SK-N-SH (cell line): ENCODE results near the gene PLAAT1. TPM values are rescaled to one million over a fixed set of nuclear protein-coding genes. Genes with fewer than 3 reads are reported as not detected.

Experiments
- CTCF ChIA-PET: fragments of 300-600, 350-600 bp; formaldehyde crosslinking; extraction: SDS; loops from one replicate; lab custom pipeline; 2021; lab: Yijun Ruan, JAX
- POLR2A ChIA-PET: fragments of 350-600 bp; sonication (Branson Sonifier 250); formaldehyde crosslinking; extraction: SDS; loops from one replicate; lab custom pipeline; 2020; ENCODE audit warnings: antibody characterized with exemption, inconsistent platforms; lab: Yijun Ruan, JAX
- DNase-seq: peaks from one replicate; pipeline ENCODE4 v3.0.0; 2012
- H2AFZ ChIP-seq: fragments of 200-600 bp; sonication (generic); 2 replicates; pipeline ENCODE4 v1.8.1; 2016; ENCODE audit warnings: antibody characterized with exemption, mild to moderate bottlenecking, low read depth
- H3F3A ChIP-seq: fragments of 200-600 bp; sonication (generic); replicated peaks from 2 replicates; pipeline ENCODE3; 2016; ENCODE audit warnings: antibody characterized with exemption, mild to moderate bottlenecking; ENCODE audit not compliant: insufficient read depth
- H3K27ac ChIP-seq, 2 experiments: fragments of 200-500 bp in 1 of 2; fragments of 200-600 bp in 1 of 2; sonication (Bioruptor generic) in 1 of 2; sonication (generic), shearing (Covaris generic) in 1 of 2; 2 replicates each; pipeline versions ENCODE4 v1.5.1 to v1.6.1; 2014 to 2016; ENCODE audit warnings: low read depth in 2 of 2, inconsistent platforms in 1 of 2, low read length in 1 of 2, mild to moderate bottlenecking in 1 of 2, mixed read lengths in 1 of 2
- H3K27me3 ChIP-seq: fragments of 200-600 bp; sonication (generic), shearing (Covaris generic); 2 replicates; pipeline ENCODE4 v1.6.1; 2016; ENCODE audit warnings: mixed run types; ENCODE audit not compliant: insufficient read depth
- H3K36me3 ChIP-seq, 2 experiments: fragments of 200-500 bp in 1 of 2; fragments of 200-600 bp in 1 of 2; sonication (Bioruptor generic) in 1 of 2; sonication (generic) in 1 of 2; replicated peaks in 1 of 2; 2 replicates each; pipeline versions ENCODE3 to v1.5.1; 2014 to 2016; ENCODE audit warnings: low read length in 1 of 2, mild to moderate bottlenecking in 1 of 2; ENCODE audit not compliant: insufficient read depth in 2 of 2, control insufficient read depth in 1 of 2
- H3K4me1 ChIP-seq, 2 experiments: fragments of 200-500 bp in 1 of 2; fragments of 200-600 bp in 1 of 2; sonication (Bioruptor generic) in 1 of 2; sonication (generic), shearing (Covaris generic) in 1 of 2; 2 replicates each; pipeline versions ENCODE4 v1.5.1 to v1.6.1; 2014 to 2016; ENCODE audit warnings: low read depth in 1 of 2, low read length in 1 of 2, mixed run types in 1 of 2; ENCODE audit not compliant: insufficient read depth in 2 of 2, control insufficient read depth in 1 of 2
- H3K4me2 ChIP-seq: fragments of 200-600 bp; sonication (generic), shearing (Covaris generic); 2 replicates; pipeline ENCODE4 v1.6.1; 2017; ENCODE audit warnings: mixed run types
- H3K4me3 ChIP-seq, 2 experiments: fragments of 200-500 bp in 1 of 2; fragments of 200-600 bp in 1 of 2; sonication (Bioruptor generic) in 1 of 2; sonication (generic), shearing (Covaris generic) in 1 of 2; 2 replicates each; pipeline versions ENCODE4 v1.5.1 to v1.8.1; 2014 to 2016; ENCODE audit warnings: low read depth in 2 of 2, inconsistent platforms in 1 of 2, low read length in 1 of 2, mild to moderate bottlenecking in 1 of 2, mixed read lengths in 1 of 2, moderate library complexity in 1 of 2
- H3K79me2 ChIP-seq: fragments of 200-600 bp; sonication (generic); 2 replicates; pipeline ENCODE4 v1.8.1; 2017; ENCODE audit warnings: mild to moderate bottlenecking; ENCODE audit not compliant: insufficient read depth
- H3K9ac ChIP-seq: fragments of 200-600 bp; sonication (generic); 2 replicates; pipeline ENCODE4 v1.6.1; 2017; ENCODE audit warnings: mixed run types
- H3K9me2 ChIP-seq: fragments of 200-600 bp; sonication (generic); 2 replicates; pipeline ENCODE4 v1.6.1; 2017; ENCODE audit warnings: mixed run types
- H3K9me3 ChIP-seq: fragments of 200-600 bp; sonication (generic); 2 replicates; pipeline ENCODE4 v1.6.1; 2017; ENCODE audit warnings: mixed run types, mild to moderate bottlenecking, moderate library complexity
- H4K20me1 ChIP-seq: fragments of 200-600 bp; sonication (generic); 2 replicates; pipeline ENCODE4 v1.6.1; 2017; ENCODE audit warnings: mild to moderate bottlenecking, mixed run types; ENCODE audit not compliant: insufficient read depth
- ELF1 ChIP-seq: IDR thresholded peaks from 2 replicates; pipeline ENCODE4 v1.4.0; 2012
- FOSL2 ChIP-seq: IDR thresholded peaks from 2 replicates; pipeline ENCODE4 v1.4.0; 2012; ENCODE audit warnings: low read depth, mild to moderate bottlenecking, moderate library complexity, borderline replicate concordance
- FOXJ3 ChIP-seq: sonication (generic); formaldehyde crosslinking; IDR thresholded peaks from 2 replicates; pipeline ENCODE4 v1.5.1; 2020; ENCODE audit warnings: mild to moderate bottlenecking, missing genetic modification reagents
- GATA2 ChIP-seq: sonication (generic); formaldehyde crosslinking; IDR thresholded peaks from 2 replicates; pipeline ENCODE4 v1.5.0; 2020; ENCODE audit warnings: mild to moderate bottlenecking, missing genetic modification reagents
- NRF1 ChIP-seq: IDR thresholded peaks from 2 replicates; pipeline ENCODE4 v1.6.1; 2012; ENCODE audit warnings: low read depth, mild to moderate bottlenecking, low read length
- POLR2AphosphoS5 ChIP-seq: IDR thresholded peaks from 2 replicates; pipeline ENCODE4 v1.6.1; 2012; ENCODE audit warnings: low read depth, low read length
- TAF1 ChIP-seq: IDR thresholded peaks from 2 replicates; pipeline ENCODE4 v1.6.1; 2012; ENCODE audit warnings: low read depth, mild to moderate bottlenecking, low read length, moderate library complexity, borderline replicate concordance
- TEAD4 ChIP-seq: IDR thresholded peaks from 2 replicates; pipeline ENCODE4 v1.4.0; 2012; ENCODE audit warnings: mild to moderate bottlenecking, borderline replicate concordance; ENCODE audit not compliant: insufficient read depth
- YY1 ChIP-seq: IDR thresholded peaks from 2 replicates; pipeline ENCODE4 v1.4.0; 2012; ENCODE audit warnings: low read depth, mild to moderate bottlenecking
- WGBS: methylation state at CpG from one replicate; pipeline ENCODE4 v1.1.6; 2017; ENCODE audit warnings: low lambda C conversion rate; 5-methylcytosine and 5-hydroxymethylcytosine counted together
- polyA plus RNA-seq, 3 experiments: library from polyadenylated mRNA; depleted of rRNA; stranded (reverse); fragments of >200 nt; gene quantifications; 2 replicates each; pipeline ENCODE4 v1.2.3, GENCODE V29; 2012
- TF ChIP-seq, protein P1 (sequence below): IDR thresholded peaks from 2 replicates; pipeline ENCODE4; 2012
- TF ChIP-seq, protein P2 (sequence below): IDR thresholded peaks from 2 replicates; pipeline ENCODE4 v1.4.0; 2012; ENCODE audit warnings: low read depth, borderline replicate concordance
- TF ChIP-seq, protein P3 (sequence below): IDR thresholded peaks from 2 replicates; pipeline ENCODE4 v1.4.0; 2012; ENCODE audit warnings: low read depth, borderline replicate concordance
- TF ChIP-seq, protein P4 (sequence below): IDR thresholded peaks from 2 replicates; pipeline ENCODE4 v1.6.1; 2012; ENCODE audit warnings: mild to moderate bottlenecking, low read depth, low read length, moderate library complexity

The PLAAT1 gene
- polyA plus RNA-seq, 1 of the 3 experiments (the other 2 are of a cell fraction), result 1.6 TPM

DNA sequence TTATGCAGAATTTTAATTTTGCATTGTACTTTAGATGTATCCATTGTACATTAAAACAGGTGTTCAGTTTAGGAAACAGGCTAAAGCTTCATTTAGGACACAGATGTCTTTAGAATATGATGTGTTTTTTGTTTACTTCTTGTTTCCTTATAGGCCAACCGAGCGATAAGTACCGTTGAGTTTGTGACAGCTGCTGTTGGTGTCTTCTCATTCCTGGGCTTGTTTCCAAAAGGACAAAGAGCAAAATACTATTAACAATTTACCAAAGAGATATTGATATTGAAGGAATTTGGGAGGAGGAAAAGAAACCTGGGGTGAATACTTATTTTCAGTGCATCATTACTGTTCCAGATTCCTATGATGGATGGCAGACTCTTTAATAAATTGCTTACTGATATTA is 29.4 kb downstream of the PLAAT1 start:
- Histone ChIP-seq H3K36me3 (no peaks in the 10 kb centered on the region), H3K27ac (no peak overlapping the region), H3K9me3 (no peaks in the 10 kb centered on the region), H3K9ac (no peak overlapping the region), H3K79me2 (no peaks in the 10 kb centered on the region), H3K27me3 (no peaks in the 10 kb centered on the region), H3K4me3 (no peak overlapping the region), H3K9me2 (no peaks in the 10 kb centered on the region), H3K4me2 (no peak overlapping the region), H4K20me1 (no peaks in the 10 kb centered on the region), H2AFZ (no peak overlapping the region), H3F3A (no peaks in the 10 kb centered on the region), H3K4me1 (no peaks in the 10 kb centered on the region)
- no peak for DNase-seq
- TF ChIP-seq, protein P1, sequence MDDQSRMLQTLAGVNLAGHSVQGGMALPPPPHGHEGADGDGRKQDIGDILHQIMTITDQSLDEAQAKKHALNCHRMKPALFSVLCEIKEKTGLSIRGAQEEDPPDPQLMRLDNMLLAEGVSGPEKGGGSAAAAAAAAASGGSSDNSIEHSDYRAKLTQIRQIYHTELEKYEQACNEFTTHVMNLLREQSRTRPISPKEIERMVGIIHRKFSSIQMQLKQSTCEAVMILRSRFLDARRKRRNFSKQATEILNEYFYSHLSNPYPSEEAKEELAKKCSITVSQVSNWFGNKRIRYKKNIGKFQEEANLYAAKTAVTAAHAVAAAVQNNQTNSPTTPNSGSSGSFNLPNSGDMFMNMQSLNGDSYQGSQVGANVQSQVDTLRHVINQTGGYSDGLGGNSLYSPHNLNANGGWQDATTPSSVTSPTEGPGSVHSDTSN, result no peak
- no peak for TF ChIP-seq POLR2AphosphoS5
- TF ChIP-seq TAF1, result no peak
- no peak for TF ChIP-seq FOXJ3 (CRISPR knock-in tag)
- no peak for TF ChIP-seq FOSL2
- ChIA-PET POLR2A (no interaction called here), CTCF (interaction anchor here (0.5 kb wide), 1 partner anchor 12 kb away, joined by 3 read pairs; no protein-coding TSS in a partner anchor)
- WGBS, result 34% methylated on average over 3 of the region's 3 CpGs

DNA sequence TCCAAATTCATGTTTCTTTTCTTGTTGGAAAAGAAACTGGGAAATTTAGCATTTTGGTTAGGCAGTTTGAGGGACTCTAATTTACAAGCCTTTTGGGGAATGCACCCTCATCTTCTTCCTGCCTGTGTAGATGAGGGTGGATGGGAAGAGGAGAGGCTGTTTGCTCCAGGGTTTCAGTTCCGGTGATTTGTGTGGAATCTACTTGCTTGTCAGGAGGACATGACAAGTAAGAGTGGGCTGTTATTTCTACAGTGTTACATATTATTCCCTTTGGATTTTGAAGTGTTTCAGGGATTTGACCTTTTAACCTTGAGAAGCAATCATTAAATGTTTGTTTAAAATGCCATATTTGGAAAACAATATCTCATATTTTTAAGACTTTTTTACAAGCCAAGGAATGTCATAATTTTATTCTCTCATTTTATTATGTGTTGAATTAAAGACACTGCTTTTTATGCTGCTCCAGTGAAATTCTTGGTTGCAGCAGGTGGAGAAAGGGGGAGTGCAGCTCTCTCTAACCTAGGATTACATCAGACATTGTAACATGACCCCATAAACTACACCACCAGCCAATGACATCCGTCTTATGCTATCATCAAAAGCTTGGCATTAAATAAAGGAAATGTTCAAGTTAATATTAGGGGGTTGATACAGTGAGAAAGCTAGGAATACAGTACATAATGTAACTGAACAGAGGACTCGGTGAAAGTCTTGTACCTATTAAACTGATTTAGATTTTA is 30.2 kb downstream of the PLAAT1 start:
- Histone ChIP-seq H2AFZ (no peak overlapping the region), H3K9me3 (no peaks in the 10 kb centered on the region), H3F3A (no peaks in the 10 kb centered on the region), H3K9ac (no peak overlapping the region), H3K4me1 (no peaks in the 10 kb centered on the region), H3K79me2 (no peaks in the 10 kb centered on the region), H4K20me1 (no peaks in the 10 kb centered on the region), H3K27ac (no peak overlapping the region), H3K36me3 (no peaks in the 10 kb centered on the region), H3K4me3 (no peak overlapping the region), H3K27me3 (no peaks in the 10 kb centered on the region), H3K9me2 (no peaks in the 10 kb centered on the region), H3K4me2 (no peak overlapping the region)
- ChIA-PET POLR2A (no interaction called here), CTCF (no interaction called here)
- TF ChIP-seq FOSL2, result no peak
- WGBS, result 28% methylated on average over 3 of the region's 3 CpGs
- no peak for DNase-seq

DNA sequence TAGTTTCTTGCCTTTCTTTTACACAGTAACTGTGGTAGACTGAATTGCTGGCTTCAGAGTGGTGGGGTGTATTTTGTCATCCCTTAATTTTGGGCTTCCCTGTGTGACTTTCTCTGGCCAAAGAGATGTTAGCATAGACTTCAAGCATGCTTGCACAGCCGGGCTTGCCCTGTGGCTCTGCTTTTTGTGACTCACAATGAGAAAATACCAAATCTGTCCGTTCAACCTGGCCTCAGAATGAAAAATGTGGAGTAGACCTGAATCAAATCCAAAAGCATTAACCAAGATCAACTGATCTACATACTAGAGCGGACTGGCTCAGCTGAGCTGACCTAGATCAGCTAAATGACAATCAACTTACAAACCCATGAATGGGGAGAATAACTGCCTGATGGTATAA is 51.4 kb downstream of the PLAAT1 start:
- H3F3A ChIP-seq, result no peaks in the 10 kb centered on the region
- H3K27me3 ChIP-seq, result no peaks in the 10 kb centered on the region; the same call in 1 of the 2 replicates
- no peak overlapping the region for H3K4me2 ChIP-seq
- H2AFZ ChIP-seq, result no peak overlapping the region
- no peaks in the 10 kb centered on the region for H3K9me3 ChIP-seq
- 3% methylated on average over 3 of the region's 3 CpGs for WGBS
- H3K36me3 ChIP-seq, result no peaks in the 10 kb centered on the region
- H3K4me3 ChIP-seq, result no peak overlapping the region
- H3K79me2 ChIP-seq, result no peaks in the 10 kb centered on the region
- no peaks in the 10 kb centered on the region for H4K20me1 ChIP-seq
- CTCF ChIA-PET, result no interaction called here
- POLR2A ChIA-PET, result no interaction called here
- H3K27ac ChIP-seq, result no peak overlapping the region
- no peak overlapping the region for H3K9ac ChIP-seq
- H3K9me2 ChIP-seq, result no peaks in the 10 kb centered on the region
- H3K4me1 ChIP-seq, result no peaks in the 10 kb centered on the region
- no peak for DNase-seq
- TF ChIP-seq, protein P2, sequence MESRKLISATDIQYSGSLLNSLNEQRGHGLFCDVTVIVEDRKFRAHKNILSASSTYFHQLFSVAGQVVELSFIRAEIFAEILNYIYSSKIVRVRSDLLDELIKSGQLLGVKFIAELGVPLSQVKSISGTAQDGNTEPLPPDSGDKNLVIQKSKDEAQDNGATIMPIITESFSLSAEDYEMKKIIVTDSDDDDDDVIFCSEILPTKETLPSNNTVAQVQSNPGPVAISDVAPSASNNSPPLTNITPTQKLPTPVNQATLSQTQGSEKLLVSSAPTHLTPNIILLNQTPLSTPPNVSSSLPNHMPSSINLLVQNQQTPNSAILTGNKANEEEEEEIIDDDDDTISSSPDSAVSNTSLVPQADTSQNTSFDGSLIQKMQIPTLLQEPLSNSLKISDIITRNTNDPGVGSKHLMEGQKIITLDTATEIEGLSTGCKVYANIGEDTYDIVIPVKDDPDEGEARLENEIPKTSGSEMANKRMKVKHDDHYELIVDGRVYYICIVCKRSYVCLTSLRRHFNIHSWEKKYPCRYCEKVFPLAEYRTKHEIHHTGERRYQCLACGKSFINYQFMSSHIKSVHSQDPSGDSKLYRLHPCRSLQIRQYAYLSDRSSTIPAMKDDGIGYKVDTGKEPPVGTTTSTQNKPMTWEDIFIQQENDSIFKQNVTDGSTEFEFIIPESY, result no peak
- TF ChIP-seq FOXJ3 (CRISPR knock-in tag) (no peak), YY1 (no peak), ELF1 (no peak), POLR2AphosphoS5 (no peak), TAF1 (no peak), NRF1 (no peak), GATA2 (no peak), TEAD4 (no peak)
- TF ChIP-seq, protein P3, sequence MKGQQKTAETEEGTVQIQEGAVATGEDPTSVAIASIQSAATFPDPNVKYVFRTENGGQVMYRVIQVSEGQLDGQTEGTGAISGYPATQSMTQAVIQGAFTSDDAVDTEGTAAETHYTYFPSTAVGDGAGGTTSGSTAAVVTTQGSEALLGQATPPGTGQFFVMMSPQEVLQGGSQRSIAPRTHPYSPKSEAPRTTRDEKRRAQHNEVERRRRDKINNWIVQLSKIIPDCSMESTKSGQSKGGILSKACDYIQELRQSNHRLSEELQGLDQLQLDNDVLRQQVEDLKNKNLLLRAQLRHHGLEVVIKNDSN, result no peak
- TF ChIP-seq, protein P4, sequence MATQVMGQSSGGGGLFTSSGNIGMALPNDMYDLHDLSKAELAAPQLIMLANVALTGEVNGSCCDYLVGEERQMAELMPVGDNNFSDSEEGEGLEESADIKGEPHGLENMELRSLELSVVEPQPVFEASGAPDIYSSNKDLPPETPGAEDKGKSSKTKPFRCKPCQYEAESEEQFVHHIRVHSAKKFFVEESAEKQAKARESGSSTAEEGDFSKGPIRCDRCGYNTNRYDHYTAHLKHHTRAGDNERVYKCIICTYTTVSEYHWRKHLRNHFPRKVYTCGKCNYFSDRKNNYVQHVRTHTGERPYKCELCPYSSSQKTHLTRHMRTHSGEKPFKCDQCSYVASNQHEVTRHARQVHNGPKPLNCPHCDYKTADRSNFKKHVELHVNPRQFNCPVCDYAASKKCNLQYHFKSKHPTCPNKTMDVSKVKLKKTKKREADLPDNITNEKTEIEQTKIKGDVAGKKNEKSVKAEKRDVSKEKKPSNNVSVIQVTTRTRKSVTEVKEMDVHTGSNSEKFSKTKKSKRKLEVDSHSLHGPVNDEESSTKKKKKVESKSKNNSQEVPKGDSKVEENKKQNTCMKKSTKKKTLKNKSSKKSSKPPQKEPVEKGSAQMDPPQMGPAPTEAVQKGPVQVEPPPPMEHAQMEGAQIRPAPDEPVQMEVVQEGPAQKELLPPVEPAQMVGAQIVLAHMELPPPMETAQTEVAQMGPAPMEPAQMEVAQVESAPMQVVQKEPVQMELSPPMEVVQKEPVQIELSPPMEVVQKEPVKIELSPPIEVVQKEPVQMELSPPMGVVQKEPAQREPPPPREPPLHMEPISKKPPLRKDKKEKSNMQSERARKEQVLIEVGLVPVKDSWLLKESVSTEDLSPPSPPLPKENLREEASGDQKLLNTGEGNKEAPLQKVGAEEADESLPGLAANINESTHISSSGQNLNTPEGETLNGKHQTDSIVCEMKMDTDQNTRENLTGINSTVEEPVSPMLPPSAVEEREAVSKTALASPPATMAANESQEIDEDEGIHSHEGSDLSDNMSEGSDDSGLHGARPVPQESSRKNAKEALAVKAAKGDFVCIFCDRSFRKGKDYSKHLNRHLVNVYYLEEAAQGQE, result no peak
